Measurements from ENCODE around the gene NTRK2. TPM values are rescaled to one million over a fixed set of nuclear protein-coding genes. Genes with fewer than 3 reads are reported as not detected.

The NTRK2 gene
- total and polyA plus RNA-seq, 2 experiments from 2014 or later: 0.03 TPM; not detected in 1

GRCh38 chr9:84815554-84815953, 146.0 kb downstream of the NTRK2 start:
- H3K4me1 ChIP-seq (ENCODE audit: insufficient read depth): peaks cover 10% of the 10 kb centered on the region
- H3K79me2 ChIP-seq (replicated peaks; ENCODE audit: insufficient read depth): no peaks in the 10 kb centered on the region
- no peaks in the 10 kb centered on the region for H3F3A ChIP-seq (replicated peaks; ENCODE audit: low read depth)
- TF ChIP-seq ZNF114 (CRISPR knock-in tag; IDR thresholded peaks at IDR 0.05): no peak
- 0 out of 4 replicates have a peak, but pooled peaks of 1 of the 2 experiments have one; percentile 2 for TF ChIP-seq CTCF (conservative IDR thresholded peaks at IDR 0.05; ENCODE audit: low read depth in 2 of 2)
- H3K9me2 ChIP-seq (ENCODE audit: insufficient read depth): 0 out of 2 replicates have a peak, but pooled peaks cover 3% of the 10 kb centered on the region
- no peak overlapping the region for H3K27ac ChIP-seq (ENCODE audit: low read depth)
- H3K27me3 Mint-ChIP-seq (ENCODE audit: insufficient read depth, low read depth, poor library complexity): no peaks in the 10 kb centered on the region
- H2AFZ ChIP-seq: no peak overlapping the region
- H3K36me3 ChIP-seq (ENCODE audit: insufficient read depth): no peaks in the 10 kb centered on the region
- ATAC-seq: no peak
- no peak overlapping the region for H3K4me3 Mint-ChIP-seq
- H3K4me3 ChIP-seq: no peak overlapping the region
- H3K4me2 ChIP-seq: no peak overlapping the region
- DNase-seq (ENCODE audit: low spot score): no peak
- H3K27ac Mint-ChIP-seq: no peak overlapping the region
- no peaks in the 10 kb centered on the region for H4K20me1 ChIP-seq (replicated peaks; ENCODE audit: insufficient read depth)
- H3K27me3 ChIP-seq (ENCODE audit: insufficient read depth): no peaks in the 10 kb centered on the region
- H3K4me1 Mint-ChIP-seq: peaks cover 47% of the 10 kb centered on the region
- H3K9me3 Mint-ChIP-seq: no peaks in the 10 kb centered on the region
- H3K36me3 Mint-ChIP-seq (ENCODE audit: low read depth): no peaks in the 10 kb centered on the region

GRCh38 chr9:84817038-84817437, 147.5 kb downstream of the NTRK2 start:
- H3K4me3 Mint-ChIP-seq: no peak overlapping the region
- no peak for ATAC-seq
- no peak overlapping the region for H3K4me2 ChIP-seq
- TF ChIP-seq POLR2AphosphoS5 (IDR thresholded peaks at IDR 0.05; ENCODE audit: low read depth): no peak
- TF ChIP-seq EZH2 (IDR thresholded peaks at IDR 0.05; ENCODE audit: low read depth, unreplicated experiment): no peak
- TF ChIP-seq ZNF114 (CRISPR knock-in tag; IDR thresholded peaks at IDR 0.05): no peak
- TF ChIP-seq EZH2phosphoT487 (IDR thresholded peaks at IDR 0.05; ENCODE audit: unreplicated experiment): no peak
- TF ChIP-seq REST (IDR thresholded peaks at IDR 0.05; ENCODE audit: unreplicated experiment): no peak
- no peak for TF ChIP-seq ZNF462 (CRISPR knock-in tag; IDR thresholded peaks at IDR 0.05)
- no peak for TF ChIP-seq STAT1 (IDR thresholded peaks at IDR 0.05; ENCODE audit: unreplicated experiment)
- TF ChIP-seq CREB1 (CRISPR knock-in tag; IDR thresholded peaks at IDR 0.05; ENCODE audit: low read depth): no peak
- no peak for TF ChIP-seq ZNF331 (CRISPR knock-in tag; IDR thresholded peaks at IDR 0.05; ENCODE audit: low read depth)

More at GRCh38 chr9:84817038-84817437, 147.5 kb downstream of the NTRK2 start:
- Histone ChIP-seq H3K9me2 (ENCODE audit: insufficient read depth) (0 out of 2 replicates have a peak, but pooled peaks cover 3% of the 10 kb centered on the region), H3F3A (replicated peaks; ENCODE audit: low read depth) (no peaks in the 10 kb centered on the region), H4K20me1 (replicated peaks; ENCODE audit: insufficient read depth) (no peaks in the 10 kb centered on the region), H3K36me3 (ENCODE audit: insufficient read depth) (no peaks in the 10 kb centered on the region), H3K4me1 (ENCODE audit: insufficient read depth) (no peaks in the 10 kb centered on the region; the same call in 1 of the 2 replicates), H3K27me3 (ENCODE audit: insufficient read depth) (no peaks in the 10 kb centered on the region), H3K27ac (ENCODE audit: low read depth) (no peak overlapping the region), H2AFZ (no peak overlapping the region), H3K4me3 (no peak overlapping the region), H3K79me2 (replicated peaks; ENCODE audit: insufficient read depth) (no peaks in the 10 kb centered on the region)
- H3K36me3 Mint-ChIP-seq (ENCODE audit: low read depth): no peaks in the 10 kb centered on the region
- no peaks in the 10 kb centered on the region for H3K27me3 Mint-ChIP-seq (ENCODE audit: insufficient read depth, low read depth, poor library complexity)
- H3K9me3 Mint-ChIP-seq: no peaks in the 10 kb centered on the region
- H3K27ac Mint-ChIP-seq: no peak overlapping the region
- H3K4me1 Mint-ChIP-seq: peaks cover 37% of the 10 kb centered on the region
- no peak for DNase-seq (ENCODE audit: low spot score)

Measured in GM23338 (cell line).